Measurements from ENCODE around the gene GNAI2.
"Not testable (repeated sequence)": the region's sequence is repeated elsewhere in the genome, so short reads cannot be mapped to it uniquely, and the experiment has no call there.

The GNAI2 gene

DNA sequence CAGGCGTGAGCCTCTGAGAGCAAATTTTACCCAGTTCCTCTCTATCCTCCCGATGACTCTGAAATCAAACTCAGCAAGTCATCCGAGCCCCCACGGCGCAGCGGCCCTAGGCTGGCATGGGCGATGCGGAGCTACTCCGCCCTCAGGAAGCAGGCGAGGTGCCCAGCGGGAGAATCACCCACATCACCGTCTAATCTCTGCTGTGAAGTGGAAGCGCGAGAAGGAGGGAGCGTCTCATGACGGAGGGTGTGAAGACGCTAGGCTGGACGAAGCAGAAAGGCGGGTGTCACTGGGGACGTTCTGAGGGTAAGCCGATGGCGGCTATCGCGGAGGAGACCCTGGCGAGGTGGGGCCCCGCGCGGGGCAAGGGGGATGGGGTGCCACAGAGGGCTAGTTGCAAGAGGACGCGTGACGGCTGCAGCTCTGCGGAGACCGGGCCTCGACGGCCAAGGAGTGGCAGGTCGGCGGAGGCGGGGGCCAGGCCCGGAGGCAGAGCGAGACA is 9.1 kb upstream of the GNAI2 start:
- no peak for DNase-seq (ENCODE audit: low spot score)

GRCh38 chr3:50227390-50228183 is 8.4 kb upstream of the GNAI2 start:
- DNase-seq (ENCODE audit: low spot score) = peak; percentile 97

DNA sequence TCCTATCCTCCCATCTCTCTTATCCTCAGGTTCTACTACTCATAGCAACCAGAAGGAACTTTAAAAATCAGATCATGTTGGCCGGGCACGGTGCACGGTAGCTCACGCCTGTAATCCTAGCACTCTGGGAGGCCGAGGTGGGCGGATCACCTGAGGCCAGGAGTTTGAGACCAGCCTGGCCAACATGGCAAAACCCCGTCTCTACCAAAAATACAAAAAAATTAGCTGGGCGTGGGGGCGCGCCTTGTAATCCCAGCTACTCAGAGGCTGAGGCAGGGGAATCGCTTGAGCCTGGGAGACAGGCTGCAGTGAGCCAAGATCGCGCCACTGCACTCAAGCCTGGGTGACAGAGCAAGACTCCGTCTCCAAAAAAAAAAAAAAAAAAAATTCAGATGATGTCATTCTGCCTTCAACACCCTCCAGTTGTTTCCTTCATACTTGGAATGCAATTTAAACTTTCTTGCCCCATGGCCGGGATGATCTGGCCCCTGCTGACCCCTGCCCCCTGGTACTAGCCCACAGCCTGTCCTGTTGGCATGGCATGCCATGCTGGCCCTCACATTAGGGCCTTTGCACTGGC is 7.7 kb upstream of the GNAI2 start:
- DNase-seq (ENCODE audit: low spot score) = not testable (repeated sequence)

DNA sequence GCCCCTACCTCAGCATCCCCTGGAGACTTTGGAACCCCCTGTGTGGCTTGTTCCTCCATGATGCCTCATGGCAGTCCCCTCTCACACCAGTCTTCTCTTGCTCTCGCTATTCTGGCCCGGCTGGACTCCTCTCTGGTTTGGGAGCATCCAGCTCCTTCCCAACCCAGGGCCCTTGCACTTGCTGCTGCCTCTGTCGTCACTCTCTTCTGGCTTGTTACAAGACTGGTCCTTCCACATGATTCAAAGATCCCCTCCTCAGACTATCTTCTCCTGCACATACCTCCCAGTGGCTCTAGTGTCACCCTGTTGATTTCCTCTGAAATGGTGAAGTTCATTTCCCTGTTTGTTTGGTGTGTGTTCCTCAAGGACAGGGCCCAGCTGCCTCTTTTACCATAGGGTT is 6.5 kb upstream of the GNAI2 start:
- DNase-seq (ENCODE audit: low spot score) = no peak

- DNase-seq (ENCODE audit: low spot score) = no peak
These were observed 5.8 kb upstream of the GNAI2 start for GRCh38 chr3:50230104-50230793.

DNA sequence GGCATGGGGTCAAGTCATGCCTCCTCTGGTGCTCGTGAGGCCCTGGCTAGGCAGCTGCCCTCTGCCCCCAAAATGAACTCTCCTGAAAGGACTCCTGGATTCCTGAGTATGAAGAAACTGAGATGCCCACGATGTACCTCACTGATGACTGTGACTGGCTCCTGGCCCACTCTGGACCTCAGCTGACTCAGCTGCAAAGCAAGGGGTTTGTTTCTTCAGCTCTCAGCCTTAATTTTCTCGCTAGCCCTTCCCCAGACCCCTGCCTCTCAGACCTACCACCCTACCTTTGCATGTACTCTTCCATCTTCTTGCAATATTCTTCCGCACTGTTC is 5.2 kb upstream of the GNAI2 start:
- no peak for DNase-seq (ENCODE audit: low spot score)

DNA sequence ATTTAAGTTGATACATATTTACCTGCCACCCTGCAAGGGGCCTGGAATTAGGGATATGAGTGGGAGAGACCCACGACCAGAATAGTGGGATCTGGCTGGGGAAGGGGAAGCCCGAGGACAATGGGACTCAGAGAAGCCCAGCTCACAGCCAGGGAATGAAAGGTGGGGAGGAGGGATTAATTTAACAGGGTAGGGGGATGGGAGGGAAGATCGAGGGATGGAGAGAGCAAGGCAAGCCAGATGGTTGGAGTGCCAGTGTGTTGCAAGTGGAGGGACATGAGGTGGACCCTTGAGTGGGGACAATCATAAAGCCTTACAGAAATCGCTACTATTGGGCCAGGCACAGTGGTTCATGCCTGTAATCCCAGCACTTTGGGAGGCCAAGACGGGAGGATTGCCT is 4.4 kb upstream of the GNAI2 start:
- no peak for DNase-seq (ENCODE audit: low spot score)

GRCh38 chr3:50232303-50232702 is 3.7 kb upstream of the GNAI2 start:
- no peak for DNase-seq (ENCODE audit: low spot score)

- DNase-seq (ENCODE audit: low spot score) = no peak
These were observed 2.8 kb upstream of the GNAI2 start for GRCh38 chr3:50233176-50233575.

GRCh38 chr3:50236484-50237132 is 604 bp downstream of the GNAI2 start:
- no peak for DNase-seq (ENCODE audit: low spot score)

- no peak for DNase-seq (ENCODE audit: low spot score)
These were observed 1.2 kb downstream of the GNAI2 start for GRCh38 chr3:50237133-50237651.

DNA sequence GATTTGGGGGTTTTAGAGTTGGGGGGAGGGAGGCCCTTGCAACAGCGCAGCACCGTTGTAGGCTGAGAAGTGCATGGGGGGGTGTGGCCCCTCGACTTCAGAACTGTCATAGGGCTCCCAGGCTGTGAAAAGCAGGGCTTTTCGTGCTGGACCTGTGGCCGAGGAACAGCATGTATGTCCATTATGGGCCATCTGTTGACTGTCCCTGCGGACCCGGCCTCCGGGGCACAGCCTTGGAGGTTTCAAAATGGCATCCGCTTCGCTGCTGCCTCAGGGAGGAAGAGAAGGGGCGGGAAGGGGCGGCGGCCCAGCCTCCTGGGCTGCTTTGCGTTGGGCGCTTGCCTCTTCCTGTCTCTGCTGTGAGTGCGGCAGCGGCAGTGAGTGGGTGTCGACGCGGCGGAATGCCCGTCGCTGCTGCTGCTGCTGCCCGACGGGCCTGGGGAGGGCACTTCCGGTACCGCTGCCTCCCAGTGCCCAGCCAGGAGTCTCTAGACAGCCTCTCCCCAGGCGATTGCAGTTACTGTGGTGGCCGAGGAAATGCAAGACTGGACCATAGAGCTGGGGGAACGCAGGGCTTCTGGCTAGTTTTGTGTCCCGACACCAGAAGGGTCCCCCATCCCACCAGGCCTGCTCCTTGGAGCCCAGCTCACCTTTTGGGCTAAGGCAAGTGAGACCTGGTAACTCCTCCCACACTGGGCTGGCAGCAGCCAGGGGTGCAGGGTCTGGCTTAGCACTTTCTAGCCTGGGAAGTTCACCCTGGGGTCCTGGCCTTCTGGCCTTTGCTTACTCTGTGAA is 1.9 kb downstream of the GNAI2 start:
- DNase-seq (ENCODE audit: low spot score) = no peak

GRCh38 chr3:50238549-50239026 is 2.6 kb downstream of the GNAI2 start:
- no peak for DNase-seq (ENCODE audit: low spot score)

- no peak for DNase-seq (ENCODE audit: low spot score)
These were observed 3.6 kb downstream of the GNAI2 start for GRCh38 chr3:50239649-50240048.

DNA sequence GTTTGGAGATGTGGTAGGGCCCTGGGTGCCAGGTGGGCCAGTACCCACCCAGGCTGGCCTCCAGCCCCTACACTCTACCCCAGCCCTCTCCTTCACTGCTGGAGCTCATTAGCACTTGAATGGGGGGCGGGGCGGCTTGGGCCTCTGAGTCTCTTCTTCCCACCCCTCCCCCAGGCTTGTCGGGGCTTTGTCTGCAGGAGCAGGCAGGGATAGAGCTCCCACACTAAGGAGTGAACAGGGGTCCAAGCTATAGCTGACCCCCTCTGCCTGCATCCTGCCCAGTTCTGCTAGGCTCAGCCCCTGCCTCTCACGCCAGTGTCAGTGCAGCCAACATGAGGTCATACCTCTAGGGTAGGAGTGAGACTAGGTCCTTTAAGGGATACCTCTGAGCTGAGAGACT is 5.2 kb downstream of the GNAI2 start:
- DNase-seq (ENCODE audit: low spot score) = no peak

GRCh38 chr3:50241713-50242380 is 5.8 kb downstream of the GNAI2 start:
- no peak for DNase-seq (ENCODE audit: low spot score)

DNA sequence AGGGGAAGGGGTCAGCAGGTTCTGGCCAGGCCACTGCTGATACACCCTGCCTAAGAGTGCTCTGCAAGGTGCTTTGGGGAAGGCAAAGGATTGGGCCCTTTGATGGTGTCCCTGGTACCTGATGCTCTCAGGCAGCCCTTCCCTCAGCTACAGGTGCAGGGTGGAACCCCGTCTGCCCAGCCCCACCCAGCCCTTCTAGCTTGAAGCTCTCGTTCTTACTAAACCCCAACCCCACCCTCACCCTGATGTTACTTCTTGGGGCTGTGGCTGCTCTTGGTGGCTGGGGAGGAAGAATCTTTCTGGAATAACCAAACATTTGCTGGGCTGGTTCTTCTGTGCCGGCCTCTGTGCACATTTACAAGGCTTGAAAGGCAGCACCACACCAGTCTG is 6.4 kb downstream of the GNAI2 start:
- no peak for DNase-seq (ENCODE audit: low spot score)

GRCh38 chr3:50242851-50243542 is 7.0 kb downstream of the GNAI2 start:
- no peak for DNase-seq (ENCODE audit: low spot score)

- no peak for DNase-seq (ENCODE audit: low spot score)
These were observed 7.5 kb downstream of the GNAI2 start for GRCh38 chr3:50243543-50243895.

DNA sequence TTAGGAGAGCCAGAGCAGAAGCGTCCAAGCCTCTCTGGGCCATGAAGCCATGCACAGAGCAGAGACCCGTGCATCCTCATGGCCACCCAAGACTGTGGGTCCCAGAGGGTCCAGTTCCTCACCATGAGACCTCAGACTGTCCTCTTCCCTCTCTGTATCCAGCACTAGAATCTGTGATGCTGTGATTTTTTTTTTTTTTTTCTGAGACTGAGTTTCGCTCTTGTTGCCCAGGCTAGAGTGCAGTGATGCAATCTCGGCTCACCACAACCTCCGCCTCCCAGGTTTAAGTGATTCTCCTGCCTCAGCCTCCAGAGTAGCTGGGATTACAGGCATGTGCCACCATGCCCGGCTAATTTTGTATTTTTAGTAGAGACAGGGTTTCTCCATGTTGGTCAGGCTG is 8.8 kb downstream of the GNAI2 start:
- DNase-seq (ENCODE audit: low spot score) = not testable (repeated sequence)
